ENCODE measurements around the gene UNC45A.

Gene UNC45A

DNA sequence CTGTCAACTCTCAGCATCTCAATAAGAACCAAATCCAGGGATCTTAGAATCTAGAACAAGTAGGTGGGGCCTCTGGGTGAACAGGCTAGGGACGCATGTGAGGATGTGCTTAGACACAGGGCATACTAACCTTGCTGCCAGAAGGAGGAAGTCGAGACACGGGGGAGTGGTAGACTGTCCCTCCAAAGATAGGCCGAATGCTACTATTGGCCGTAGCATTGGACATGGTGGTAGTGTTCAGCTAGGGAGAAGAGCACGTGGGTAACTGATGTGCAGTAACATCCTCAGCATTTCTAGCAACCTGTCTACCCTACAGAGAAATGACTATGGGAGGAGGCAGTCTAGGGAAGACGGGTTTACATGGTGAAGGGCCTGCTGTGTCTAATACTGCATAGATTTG is 35.2 kb downstream of the UNC45A start:
- peaks cover 17% of the 10 kb centered on the region in 2 donors for H3K36me3 ChIP-seq (ENCODE audit: control insufficient read depth in 2 of 2, insufficient read depth in 2 of 2, low read length in 2 of 2)
- no peak overlapping the region for H3K27ac ChIP-seq (ENCODE audit: low read length)

GRCh38 chr15:90972133-90972532 is 37.0 kb downstream of the UNC45A start:
- H3K27me3 ChIP-seq (ENCODE audit: control insufficient read depth in 1 of 2, insufficient read depth in 2 of 2, low read length in 2 of 2): no peaks in the 10 kb centered on the region
- no peak overlapping the region for H3K27ac ChIP-seq (ENCODE audit: low read length)
- no peak overlapping the region for H3K4me3 ChIP-seq (ENCODE audit: low read length in 2 of 2)
- H3K4me1 ChIP-seq (ENCODE audit: control insufficient read depth, insufficient read depth, low read length): no peaks in the 10 kb centered on the region
- no peaks in the 10 kb centered on the region for H3K9me3 ChIP-seq (ENCODE audit: control insufficient read depth in 2 of 2, low read length in 2 of 2)
- no peak overlapping the region for H3K9ac ChIP-seq (ENCODE audit: low read length in 2 of 2)
- peaks cover 6 to 8% of the 10 kb centered on the region in 2 donors for H3K36me3 ChIP-seq (ENCODE audit: control insufficient read depth in 2 of 2, insufficient read depth in 2 of 2, low read length in 2 of 2)

More for the DNA sequence above, 35.2 kb downstream of the UNC45A start:
- H3K4me1 ChIP-seq (ENCODE audit: control insufficient read depth, insufficient read depth, low read length): no peaks in the 10 kb centered on the region
- no peaks in the 10 kb centered on the region for H3K27me3 ChIP-seq (ENCODE audit: control insufficient read depth in 1 of 2, insufficient read depth in 2 of 2, low read length in 2 of 2)
- H3K4me3 ChIP-seq (ENCODE audit: low read length in 2 of 2): no peak overlapping the region
- no peaks in the 10 kb centered on the region for H3K9me3 ChIP-seq (ENCODE audit: control insufficient read depth in 2 of 2, low read length in 2 of 2)
- no peak overlapping the region for H3K9ac ChIP-seq (ENCODE audit: low read length in 2 of 2)

DNA sequence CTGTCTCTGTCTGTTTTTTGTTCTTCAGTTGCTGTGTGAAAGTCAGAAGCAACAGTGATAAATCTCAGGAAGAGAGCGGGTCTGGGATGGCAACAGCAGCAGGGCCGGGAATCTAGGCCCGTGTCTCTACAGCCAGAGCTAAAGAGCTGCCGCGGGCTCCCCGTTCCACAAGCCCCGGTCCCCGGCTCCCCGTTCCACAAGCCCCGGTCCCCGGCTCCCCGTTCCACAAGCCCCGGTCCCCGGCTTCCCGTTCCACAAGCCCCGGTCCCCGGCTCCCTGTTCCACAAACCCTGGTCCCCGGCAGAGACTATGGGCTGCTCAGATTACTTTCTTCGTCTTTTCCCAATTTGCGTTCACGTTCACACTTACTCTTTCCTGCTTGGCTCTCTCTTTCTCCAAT is 39.1 kb downstream of the UNC45A start:
- H3K4me1 ChIP-seq (ENCODE audit: control insufficient read depth, insufficient read depth, low read length): no peaks in the 10 kb centered on the region
- no peaks in the 10 kb centered on the region for H3K36me3 ChIP-seq (ENCODE audit: control insufficient read depth in 2 of 2, insufficient read depth in 2 of 2, low read length in 2 of 2)
- H3K27ac ChIP-seq (ENCODE audit: low read length): no peak overlapping the region
- H3K27me3 ChIP-seq (ENCODE audit: control insufficient read depth in 1 of 2, insufficient read depth in 2 of 2, low read length in 2 of 2): no peaks in the 10 kb centered on the region
- H3K4me3 ChIP-seq (ENCODE audit: low read length in 2 of 2): no peak overlapping the region
- H3K9me3 ChIP-seq (ENCODE audit: control insufficient read depth in 2 of 2, low read length in 2 of 2): no peaks in the 10 kb centered on the region
- no peak overlapping the region for H3K9ac ChIP-seq (ENCODE audit: low read length in 2 of 2)

DNA sequence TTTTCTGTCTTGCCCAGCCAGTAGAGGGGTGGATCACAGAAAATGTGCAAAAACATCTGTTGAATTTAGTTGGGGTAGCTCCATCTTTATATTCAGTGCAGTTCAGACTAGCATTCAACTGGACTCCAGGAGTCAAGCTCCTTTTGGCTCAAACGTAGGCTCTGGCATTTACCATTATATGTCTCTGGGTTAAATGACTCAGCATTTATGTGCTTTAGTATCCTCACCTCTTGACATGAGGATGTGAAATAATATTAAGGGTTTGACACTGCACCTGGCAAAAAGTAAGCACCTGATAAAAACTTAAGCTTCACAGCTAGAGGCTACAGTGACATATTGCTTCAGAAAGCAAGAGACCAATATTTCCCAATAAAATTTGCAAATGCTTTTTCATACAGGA is 44.5 kb downstream of the UNC45A start:
- H3K27me3 ChIP-seq (ENCODE audit: control insufficient read depth in 1 of 2, insufficient read depth in 2 of 2, low read length in 2 of 2): no peaks in the 10 kb centered on the region
- H3K36me3 ChIP-seq (ENCODE audit: control insufficient read depth in 2 of 2, insufficient read depth in 2 of 2, low read length in 2 of 2): no peaks in the 10 kb centered on the region
- H3K4me3 ChIP-seq (ENCODE audit: low read length in 2 of 2): no peak overlapping the region
- no peaks in the 10 kb centered on the region for H3K4me1 ChIP-seq (ENCODE audit: control insufficient read depth, insufficient read depth, low read length)
- no peak overlapping the region for H3K9ac ChIP-seq (ENCODE audit: low read length in 2 of 2)
- H3K9me3 ChIP-seq (ENCODE audit: control insufficient read depth in 2 of 2, low read length in 2 of 2): no peaks in the 10 kb centered on the region
- H3K27ac ChIP-seq (ENCODE audit: low read length): no peak overlapping the region

DNA sequence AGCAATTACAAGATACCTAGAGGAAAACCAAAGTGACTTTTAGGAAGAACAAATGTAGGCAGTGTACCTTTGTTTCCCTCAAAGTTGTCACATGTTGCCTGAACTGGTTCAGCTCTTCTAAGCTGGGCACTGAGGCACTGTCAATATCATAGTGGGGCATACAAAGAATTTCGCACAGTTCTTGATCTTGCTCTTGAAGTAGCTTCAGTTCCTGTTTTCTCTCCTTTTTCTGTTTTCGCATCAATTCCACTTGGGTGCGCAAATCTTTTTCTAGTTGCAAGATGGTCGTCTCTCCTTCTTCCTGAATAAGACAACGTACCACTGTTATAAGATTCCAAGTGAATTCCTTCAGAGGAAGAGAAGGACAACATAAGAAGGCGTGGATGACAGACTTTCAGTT is 46.6 kb downstream of the UNC45A start:
- Histone ChIP-seq H3K9me3 (ENCODE audit: control insufficient read depth in 2 of 2, low read length in 2 of 2) (no peaks in the 10 kb centered on the region), H3K27ac (ENCODE audit: low read length) (no peak overlapping the region), H3K4me1 (ENCODE audit: control insufficient read depth, insufficient read depth, low read length) (no peaks in the 10 kb centered on the region), H3K36me3 (ENCODE audit: control insufficient read depth in 2 of 2, insufficient read depth in 2 of 2, low read length in 2 of 2) (no peaks in the 10 kb centered on the region), H3K4me3 (ENCODE audit: low read length in 2 of 2) (no peak overlapping the region), H3K27me3 (ENCODE audit: control insufficient read depth in 1 of 2, insufficient read depth in 2 of 2, low read length in 2 of 2) (no peaks in the 10 kb centered on the region), H3K9ac (ENCODE audit: low read length in 2 of 2) (no peak overlapping the region)

DNA sequence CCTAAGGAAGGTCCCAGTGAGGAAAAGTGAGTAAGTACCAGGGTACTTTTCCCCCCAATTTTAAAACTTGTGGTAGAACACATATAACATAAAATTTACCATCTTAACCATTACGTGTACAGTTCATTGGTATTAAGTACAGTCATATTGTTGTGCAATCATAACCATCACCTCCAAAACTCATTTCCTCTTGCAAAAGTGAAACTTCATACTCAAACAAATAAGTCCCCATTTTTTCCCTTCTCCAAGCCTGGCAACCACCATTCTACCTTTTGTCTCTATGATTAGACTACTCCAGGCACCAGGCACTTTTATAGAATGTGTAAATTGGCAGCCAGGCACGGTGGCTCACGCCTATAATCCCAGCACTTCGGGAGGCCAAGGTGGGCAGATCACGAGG is 47.0 kb downstream of the UNC45A start:
- H3K9ac ChIP-seq (ENCODE audit: low read length in 2 of 2): no peak overlapping the region
- no peak overlapping the region for H3K27ac ChIP-seq (ENCODE audit: low read length)
- no peak overlapping the region for H3K4me3 ChIP-seq (ENCODE audit: low read length in 2 of 2)
- no peaks in the 10 kb centered on the region for H3K9me3 ChIP-seq (ENCODE audit: control insufficient read depth in 2 of 2, low read length in 2 of 2)
- no peaks in the 10 kb centered on the region for H3K27me3 ChIP-seq (ENCODE audit: control insufficient read depth in 1 of 2, insufficient read depth in 2 of 2, low read length in 2 of 2)
- H3K4me1 ChIP-seq (ENCODE audit: control insufficient read depth, insufficient read depth, low read length): no peaks in the 10 kb centered on the region
- no peaks in the 10 kb centered on the region for H3K36me3 ChIP-seq (ENCODE audit: control insufficient read depth in 2 of 2, insufficient read depth in 2 of 2, low read length in 2 of 2)

DNA sequence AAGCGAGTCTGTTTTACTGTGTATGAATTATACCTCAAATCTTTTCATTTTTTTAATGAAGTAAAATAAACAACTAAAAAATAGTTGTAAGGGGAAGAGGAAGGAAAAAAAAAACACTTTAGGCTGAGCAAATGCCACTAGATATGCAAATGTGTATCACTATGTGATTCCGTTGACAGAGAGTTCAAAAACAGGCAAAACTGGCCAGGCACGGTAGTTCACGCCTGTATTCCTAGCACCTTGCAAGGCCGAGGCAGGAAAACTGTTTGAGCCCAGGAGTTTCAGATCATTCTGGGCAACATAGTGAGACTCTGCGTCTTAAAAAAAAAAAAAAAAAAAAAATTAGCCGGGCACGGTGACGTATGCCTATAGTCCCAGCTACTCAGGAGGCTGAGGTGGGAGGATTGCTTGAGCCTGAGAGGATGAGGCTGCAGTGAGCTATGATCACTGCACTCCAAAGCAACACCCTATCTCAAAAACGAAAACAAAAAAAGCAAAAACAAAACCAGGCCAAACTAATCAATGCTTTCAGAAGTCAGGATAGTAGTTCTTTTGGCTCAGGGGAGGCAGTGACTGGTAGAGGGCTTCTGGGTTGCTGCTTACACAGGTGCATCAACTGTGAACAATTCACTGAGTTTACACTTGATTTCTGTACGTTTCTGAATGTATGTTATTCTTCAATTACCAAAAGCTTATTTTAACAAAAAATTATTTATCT is 51.9 kb downstream of the UNC45A start:
- Histone ChIP-seq H3K9me3 (ENCODE audit: control insufficient read depth in 2 of 2, low read length in 2 of 2) (no peaks in the 10 kb centered on the region), H3K4me1 (ENCODE audit: control insufficient read depth, insufficient read depth, low read length) (no peaks in the 10 kb centered on the region), H3K4me3 (ENCODE audit: low read length in 2 of 2) (no peak overlapping the region), H3K27me3 (ENCODE audit: control insufficient read depth in 1 of 2, insufficient read depth in 2 of 2, low read length in 2 of 2) (no peaks in the 10 kb centered on the region), H3K27ac (ENCODE audit: low read length) (no peak overlapping the region), H3K36me3 (ENCODE audit: control insufficient read depth in 2 of 2, insufficient read depth in 2 of 2, low read length in 2 of 2) (no peaks in the 10 kb centered on the region), H3K9ac (ENCODE audit: low read length in 2 of 2) (no peak overlapping the region)

DNA sequence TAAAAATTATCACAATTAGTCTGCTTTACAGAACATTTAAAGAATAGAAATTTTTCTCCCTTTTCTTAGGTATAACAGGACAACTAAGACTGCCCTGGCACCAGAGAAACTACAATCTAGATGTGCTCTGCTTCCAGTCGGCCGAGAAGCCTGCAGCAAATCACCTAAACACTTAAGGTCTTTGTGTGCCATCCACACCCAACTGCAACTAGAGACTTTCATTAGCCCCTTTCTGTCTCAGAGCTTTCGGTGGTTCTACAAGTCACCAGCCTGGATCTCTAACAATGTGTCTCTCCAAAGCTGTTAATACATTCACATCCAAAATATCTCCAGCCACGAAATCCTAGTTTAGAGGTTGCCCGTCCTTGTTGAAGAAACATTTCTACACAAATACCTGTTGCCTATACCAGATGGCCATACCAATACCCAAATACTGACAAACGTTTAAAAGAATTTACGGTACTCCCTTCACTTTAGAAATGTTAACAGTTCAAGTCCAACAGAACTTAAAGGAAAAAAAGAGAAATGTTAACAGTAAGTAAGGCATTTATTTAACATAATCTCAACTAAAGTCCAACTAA is 52.6 kb downstream of the UNC45A start:
- Histone ChIP-seq H3K4me1 (ENCODE audit: control insufficient read depth, insufficient read depth, low read length) (no peaks in the 10 kb centered on the region), H3K36me3 (ENCODE audit: control insufficient read depth in 2 of 2, insufficient read depth in 2 of 2, low read length in 2 of 2) (no peaks in the 10 kb centered on the region), H3K9ac (ENCODE audit: low read length in 2 of 2) (no peak overlapping the region), H3K27ac (ENCODE audit: low read length) (no peak overlapping the region), H3K9me3 (ENCODE audit: control insufficient read depth in 2 of 2, low read length in 2 of 2) (no peaks in the 10 kb centered on the region), H3K27me3 (ENCODE audit: control insufficient read depth in 1 of 2, insufficient read depth in 2 of 2, low read length in 2 of 2) (no peaks in the 10 kb centered on the region), H3K4me3 (ENCODE audit: low read length in 2 of 2) (no peak overlapping the region)

- H3K4me3 ChIP-seq (ENCODE audit: low read length in 2 of 2): no peak overlapping the region
- H3K36me3 ChIP-seq (ENCODE audit: control insufficient read depth in 2 of 2, insufficient read depth in 2 of 2, low read length in 2 of 2): no peaks in the 10 kb centered on the region
- peaks cover 2% of the 10 kb centered on the region for H3K4me1 ChIP-seq (ENCODE audit: control insufficient read depth, insufficient read depth, low read length)
- H3K9me3 ChIP-seq (ENCODE audit: control insufficient read depth in 2 of 2, low read length in 2 of 2): no peaks in the 10 kb centered on the region
- no peak overlapping the region for H3K9ac ChIP-seq (ENCODE audit: low read length in 2 of 2)
- no peaks in the 10 kb centered on the region for H3K27me3 ChIP-seq (ENCODE audit: control insufficient read depth in 1 of 2, insufficient read depth in 2 of 2, low read length in 2 of 2)
- H3K27ac ChIP-seq (ENCODE audit: low read length): no peak overlapping the region
Observed at GRCh38 chr15:90988296-90988695, 53.2 kb downstream of the UNC45A start.

GRCh38 chr15:90989040-90989768 is 54.1 kb downstream of the UNC45A start:
- no peak overlapping the region for H3K4me3 ChIP-seq (ENCODE audit: low read length in 2 of 2)
- no peak overlapping the region for H3K27ac ChIP-seq (ENCODE audit: low read length)
- no peaks in the 10 kb centered on the region for H3K36me3 ChIP-seq (ENCODE audit: control insufficient read depth in 2 of 2, insufficient read depth in 2 of 2, low read length in 2 of 2)
- peaks cover 9% of the 10 kb centered on the region for H3K4me1 ChIP-seq (ENCODE audit: control insufficient read depth, insufficient read depth, low read length)
- H3K27me3 ChIP-seq (ENCODE audit: control insufficient read depth in 1 of 2, insufficient read depth in 2 of 2, low read length in 2 of 2): no peaks in the 10 kb centered on the region
- H3K9ac ChIP-seq (ENCODE audit: low read length in 2 of 2): no peak overlapping the region
- no peaks in the 10 kb centered on the region for H3K9me3 ChIP-seq (ENCODE audit: control insufficient read depth in 2 of 2, low read length in 2 of 2)

DNA sequence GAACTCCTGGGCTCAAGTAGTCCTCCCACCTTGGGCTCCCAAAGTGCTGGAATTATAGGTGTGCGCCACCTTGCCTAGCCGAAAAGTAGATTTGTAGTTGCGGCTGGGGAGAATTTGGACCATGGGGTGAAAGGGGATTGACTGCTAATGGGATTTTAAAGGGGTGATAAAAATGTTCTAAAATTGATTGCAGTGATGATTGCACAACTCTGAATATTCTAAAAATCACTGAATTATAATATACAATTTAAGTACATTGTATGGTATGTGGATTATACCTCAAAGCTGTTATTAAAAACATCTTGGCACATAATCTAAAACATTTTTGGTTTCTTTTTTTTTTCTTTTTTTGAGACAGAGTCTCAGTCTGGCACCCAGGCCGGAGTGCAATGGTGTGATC is 55.4 kb downstream of the UNC45A start:
- Histone ChIP-seq H3K9me3 (ENCODE audit: control insufficient read depth in 2 of 2, low read length in 2 of 2) (no peaks in the 10 kb centered on the region), H3K9ac (ENCODE audit: low read length in 2 of 2) (no peak overlapping the region)

More for the DNA sequence above, 55.4 kb downstream of the UNC45A start:
- no peaks in the 10 kb centered on the region for H3K36me3 ChIP-seq (ENCODE audit: control insufficient read depth in 2 of 2, insufficient read depth in 2 of 2, low read length in 2 of 2)
- H3K4me1 ChIP-seq (ENCODE audit: control insufficient read depth, insufficient read depth, low read length): peaks cover 9% of the 10 kb centered on the region
- H3K27ac ChIP-seq (ENCODE audit: low read length): no peak overlapping the region
- H3K4me3 ChIP-seq (ENCODE audit: low read length in 2 of 2): no peak overlapping the region
- H3K27me3 ChIP-seq (ENCODE audit: control insufficient read depth in 1 of 2, insufficient read depth in 2 of 2, low read length in 2 of 2): no peaks in the 10 kb centered on the region

Data from stomach smooth muscle (tissue), 2 donors.